ENCODE measurements around the gene C6. TPM values are rescaled to one million over a fixed set of nuclear protein-coding genes. Genes with fewer than 3 reads are reported as not detected.

Gene C6
- total and polyA plus RNA-seq, 10 of the 15 experiments (the other 5 are each of a cell fraction or from before 2014, with no cell fraction given): 0.31 TPM; not detected in 9

DNA sequence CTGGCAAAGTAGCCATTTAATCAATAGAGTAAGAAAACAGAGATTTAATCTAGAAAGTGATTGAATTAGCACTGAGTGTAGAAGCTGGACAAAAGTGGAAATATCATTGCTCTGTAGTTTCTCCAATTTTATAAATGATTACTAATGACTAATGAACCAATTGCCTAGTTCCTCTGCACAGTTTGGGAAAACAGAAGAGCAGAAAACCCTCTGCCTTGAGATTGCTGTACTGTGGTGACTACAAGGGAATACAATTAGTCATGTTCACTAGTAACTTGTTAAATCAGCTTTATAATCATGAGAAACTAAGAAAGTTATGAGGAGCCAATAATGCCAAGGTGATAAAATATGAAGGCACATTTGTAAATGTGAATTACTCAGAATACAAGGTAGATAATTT lies 21.1 kb upstream of the C6 start:
- in situ Hi-C loops (cut with MboI): no loop called here
- TF ChIP-seq CBX5 (IDR thresholded peaks at IDR 0.05; ENCODE audit: low read depth): no peak
- TF ChIP-seq POU2F2 (IDR thresholded peaks at IDR 0.05; ENCODE audit: borderline replicate concordance, low read depth, low read length): no peak
- TF ChIP-seq ZNF592 (IDR thresholded peaks at IDR 0.05): no peak
- TF ChIP-seq PML (IDR thresholded peaks at IDR 0.05; ENCODE audit: low read length): no peak
- TF ChIP-seq HDGF (IDR thresholded peaks at IDR 0.05): no peak
- TF ChIP-seq ZNF687 (IDR thresholded peaks at IDR 0.05): no peak
- no peak for TF ChIP-seq CHD4 (IDR thresholded peaks at IDR 0.05)
- no peak for TF ChIP-seq CHD2 (IDR thresholded peaks at IDR 0.05; ENCODE audit: borderline replicate concordance, low read depth, low read length)
- no peak for TF ChIP-seq RCOR1 (conservative IDR thresholded peaks at IDR 0.05; ENCODE audit: low read depth, low read length)
- no peak for TF ChIP-seq NR2C1 (IDR thresholded peaks at IDR 0.05)
- TF ChIP-seq, protein P1, sequence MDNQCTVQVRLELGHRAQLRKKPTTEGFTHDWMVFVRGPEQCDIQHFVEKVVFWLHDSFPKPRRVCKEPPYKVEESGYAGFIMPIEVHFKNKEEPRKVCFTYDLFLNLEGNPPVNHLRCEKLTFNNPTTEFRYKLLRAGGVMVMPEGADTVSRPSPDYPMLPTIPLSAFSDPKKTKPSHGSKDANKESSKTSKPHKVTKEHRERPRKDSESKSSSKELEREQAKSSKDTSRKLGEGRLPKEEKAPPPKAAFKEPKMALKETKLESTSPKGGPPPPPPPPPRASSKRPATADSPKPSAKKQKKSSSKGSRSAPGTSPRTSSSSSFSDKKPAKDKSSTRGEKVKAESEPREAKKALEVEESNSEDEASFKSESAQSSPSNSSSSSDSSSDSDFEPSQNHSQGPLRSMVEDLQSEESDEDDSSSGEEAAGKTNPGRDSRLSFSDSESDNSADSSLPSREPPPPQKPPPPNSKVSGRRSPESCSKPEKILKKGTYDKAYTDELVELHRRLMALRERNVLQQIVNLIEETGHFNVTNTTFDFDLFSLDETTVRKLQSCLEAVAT (IDR thresholded peaks at IDR 0.05): no peak
- TF ChIP-seq, protein P2, sequence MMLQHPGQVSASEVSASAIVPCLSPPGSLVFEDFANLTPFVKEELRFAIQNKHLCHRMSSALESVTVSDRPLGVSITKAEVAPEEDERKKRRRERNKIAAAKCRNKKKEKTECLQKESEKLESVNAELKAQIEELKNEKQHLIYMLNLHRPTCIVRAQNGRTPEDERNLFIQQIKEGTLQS (IDR thresholded peaks at IDR 0.05; ENCODE audit: borderline replicate concordance, extremely low read depth, low read depth, low read length): no peak
- SMC1A ChIA-PET (ENCODE audit: uncharacterized antibody, unreplicated experiment): no interaction called here

More for the DNA sequence above, 21.1 kb upstream of the C6 start:
- intact Hi-C loops (cut with micrococcal nuclease; ENCODE audit: unreplicated experiment): no loop called here
- Histone ChIP-seq H3K27ac (ENCODE audit: control insufficient read depth, insufficient read depth) (no peak overlapping the region), H3K4me3 (no peak overlapping the region), H3K36me3 (ENCODE audit: control insufficient read depth in 2 of 2, insufficient read depth in 2 of 2, low read length in 1 of 2) (no peaks in the 10 kb centered on the region), H3K9ac (ENCODE audit: control insufficient read depth, insufficient read depth, low read length) (no peak overlapping the region), H4K20me1 (ENCODE audit: control insufficient read depth, insufficient read depth) (no peaks in the 10 kb centered on the region), H2AFZ (ENCODE audit: control insufficient read depth, low read depth, low read length) (no peak overlapping the region), H3K27me3 (replicated peaks in 1 of 2; ENCODE audit: control insufficient read depth in 2 of 2, insufficient read depth in 2 of 2, low read length in 1 of 2) (no peaks in the 10 kb centered on the region), H3K9me3 (replicated peaks; ENCODE audit: control insufficient read depth, insufficient read depth, low read length) (no peaks in the 10 kb centered on the region), H3K79me2 (ENCODE audit: control insufficient read depth, insufficient read depth, low read length) (no peaks in the 10 kb centered on the region), H3K4me1 (ENCODE audit: control insufficient read depth, insufficient read depth, low read length) (no peaks in the 10 kb centered on the region), H3K4me2 (ENCODE audit: control insufficient read depth, insufficient read depth) (no peak overlapping the region)
- no peak for ATAC-seq
- FAIRE-seq: no peak
- RAD21 ChIA-PET (ENCODE audit: unreplicated experiment): no interaction called here
- DNase-seq (ENCODE audit: low read depth, low spot score): no peak
- CTCF ChIA-PET: no interaction called here
- BruUV-seq (replicated peaks): no TSS peak
- POLR2A ChIA-PET: no interaction called here
